NCI-H82 treated with DMSO at 0.1 percent for 48 hours (cell line): Measurements from ENCODE around the gene MTM1.

Experiments used
- DNase-seq: peaks from one replicate; lab custom pipeline; 2025; ENCODE audit not compliant: unreplicated experiment; lab: John Stamatoyannopoulos, UW

Gene MTM1

GRCh38 chrX:150568320-150569154, at the start of gene MTM1:
Gene MTM1, plus strand, starts transcription at chrX:150568621. Its CDS starts 23,994 bp downstream, at chrX:150592615.
- DNase-seq: peak; percentile 88

DNA sequence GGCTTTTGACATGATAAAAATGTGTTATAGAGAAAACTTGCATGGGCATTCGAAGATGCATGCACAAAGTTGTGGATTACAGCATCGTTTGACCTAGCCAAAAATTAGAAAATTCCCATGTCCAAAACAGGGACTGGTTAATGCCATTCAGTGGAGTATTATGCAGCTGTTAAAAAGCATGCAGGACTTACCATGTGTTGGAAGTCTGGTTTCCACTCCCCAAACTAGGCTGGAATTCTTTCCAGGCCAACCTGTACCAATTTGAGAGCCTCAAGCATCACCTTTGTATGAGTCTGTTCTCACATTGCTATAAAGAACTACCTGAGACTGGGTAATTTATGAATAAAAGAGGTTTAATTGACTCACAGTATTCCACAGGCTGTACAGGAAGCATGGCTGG, 45.9 kb upstream of the MTM1 start:
- DNase-seq: no peak

GRCh38 chrX:150525061-150525919, 43.1 kb upstream of the MTM1 start:
- DNase-seq: no peak

DNA sequence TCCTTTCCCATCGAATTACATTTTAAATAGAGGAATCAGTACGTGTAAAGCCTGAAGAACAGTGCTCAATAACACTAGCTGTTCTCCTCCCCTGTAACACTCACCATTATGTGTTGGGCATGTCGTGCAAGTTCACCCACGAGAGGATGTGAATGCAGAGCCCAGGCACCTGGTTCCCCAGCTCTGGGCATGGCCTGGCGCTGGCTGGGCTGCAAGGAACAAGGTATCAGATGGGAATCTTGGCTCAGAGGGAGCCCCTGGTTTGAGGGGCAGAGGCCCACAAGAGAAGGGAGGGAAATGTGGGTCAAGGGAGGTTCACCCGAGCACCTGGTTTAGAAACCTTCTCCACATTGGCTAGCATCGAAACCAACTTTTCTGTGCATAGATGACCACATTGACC, 41.7 kb upstream of the MTM1 start:
- no peak for DNase-seq

- DNase-seq: no peak
These were observed 41.3 kb upstream of the MTM1 start for GRCh38 chrX:150527108-150527507.

DNA sequence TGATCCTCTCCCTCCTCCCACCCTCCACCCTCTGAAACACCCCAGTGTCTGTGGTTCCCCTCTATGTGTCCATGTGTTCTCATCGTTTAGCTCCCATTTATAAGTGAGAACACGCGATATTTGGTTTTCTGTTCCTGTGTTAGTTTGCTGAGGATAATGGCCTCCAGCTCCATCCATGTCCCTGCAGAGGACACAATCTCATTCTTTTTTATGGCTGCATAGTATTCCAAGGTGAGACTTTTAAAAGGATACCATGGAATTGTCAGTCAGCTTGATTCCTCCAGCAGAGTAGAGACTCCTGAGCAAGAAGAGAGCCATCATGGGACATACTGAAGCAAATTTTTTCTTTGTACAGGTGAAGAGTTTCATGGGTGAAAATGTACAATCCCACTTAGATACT, 38.8 kb upstream of the MTM1 start:
- DNase-seq: no peak

DNA sequence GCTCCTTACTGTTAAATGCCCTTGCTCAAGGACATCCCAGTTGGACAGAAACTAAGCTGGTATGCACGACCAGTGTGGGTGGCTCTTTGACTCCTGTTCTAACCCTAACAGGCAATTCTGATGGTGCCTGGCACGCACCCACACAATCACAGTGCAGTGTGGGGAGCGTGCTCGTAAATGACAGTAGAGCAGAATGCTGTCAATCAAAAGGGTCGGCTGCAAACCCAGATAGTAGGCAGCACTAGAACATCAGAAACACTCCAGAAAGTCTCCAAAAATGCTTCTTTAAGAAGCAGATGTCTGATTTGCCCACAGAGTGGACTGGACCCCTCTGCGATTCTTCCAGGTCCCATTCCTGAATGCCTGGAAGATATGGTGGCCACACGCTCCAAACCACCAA, 37.6 kb upstream of the MTM1 start:
- DNase-seq: no peak

- DNase-seq: no peak
These were observed 37.0 kb upstream of the MTM1 start for GRCh38 chrX:150531467-150531866.

DNA sequence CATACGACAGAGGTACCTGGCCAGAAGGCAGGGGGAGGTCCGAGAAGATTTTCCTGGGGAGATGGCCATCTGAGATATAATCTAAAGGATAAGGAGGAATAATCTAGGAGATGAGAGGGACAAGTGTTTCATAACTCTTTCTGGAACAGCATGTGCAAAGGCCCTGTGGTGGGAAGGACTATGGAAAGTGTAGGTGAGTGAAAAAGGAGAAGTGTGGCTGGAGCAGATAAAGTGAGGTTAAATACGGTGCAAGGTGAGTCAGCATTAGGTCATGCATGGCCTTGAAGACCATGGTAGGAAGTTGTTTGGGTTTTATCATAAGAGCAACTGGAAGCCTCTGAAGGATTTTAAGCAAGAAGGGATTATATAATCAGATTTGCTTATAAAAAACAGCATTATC, 34.6 kb upstream of the MTM1 start:
- DNase-seq: no peak

GRCh38 chrX:150536455-150537116, 31.8 kb upstream of the MTM1 start:
- no peak for DNase-seq

GRCh38 chrX:150537851-150538250, 30.6 kb upstream of the MTM1 start:
- DNase-seq: no peak

DNA sequence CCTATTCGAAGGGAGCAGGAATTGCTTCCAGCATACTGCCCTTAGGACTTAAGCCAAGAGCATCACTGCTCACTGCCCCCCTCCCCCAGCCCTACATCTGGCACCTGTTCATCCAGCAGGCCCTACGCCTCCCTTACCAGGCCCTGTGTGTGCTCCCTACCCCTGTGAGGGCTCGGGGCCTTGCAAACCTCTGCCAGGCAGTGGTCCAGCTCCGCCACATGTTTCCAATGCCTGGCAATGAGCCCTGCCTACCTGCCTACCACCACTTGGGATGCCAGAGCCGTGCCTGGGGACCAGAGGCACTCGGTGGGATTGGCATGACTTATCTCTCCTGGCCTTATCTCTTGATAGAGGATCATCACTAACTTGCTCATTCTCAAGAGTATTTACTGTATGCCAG, 27.5 kb upstream of the MTM1 start:
- DNase-seq: no peak

GRCh38 chrX:150542846-150543229, 25.6 kb upstream of the MTM1 start:
- DNase-seq: no peak

DNA sequence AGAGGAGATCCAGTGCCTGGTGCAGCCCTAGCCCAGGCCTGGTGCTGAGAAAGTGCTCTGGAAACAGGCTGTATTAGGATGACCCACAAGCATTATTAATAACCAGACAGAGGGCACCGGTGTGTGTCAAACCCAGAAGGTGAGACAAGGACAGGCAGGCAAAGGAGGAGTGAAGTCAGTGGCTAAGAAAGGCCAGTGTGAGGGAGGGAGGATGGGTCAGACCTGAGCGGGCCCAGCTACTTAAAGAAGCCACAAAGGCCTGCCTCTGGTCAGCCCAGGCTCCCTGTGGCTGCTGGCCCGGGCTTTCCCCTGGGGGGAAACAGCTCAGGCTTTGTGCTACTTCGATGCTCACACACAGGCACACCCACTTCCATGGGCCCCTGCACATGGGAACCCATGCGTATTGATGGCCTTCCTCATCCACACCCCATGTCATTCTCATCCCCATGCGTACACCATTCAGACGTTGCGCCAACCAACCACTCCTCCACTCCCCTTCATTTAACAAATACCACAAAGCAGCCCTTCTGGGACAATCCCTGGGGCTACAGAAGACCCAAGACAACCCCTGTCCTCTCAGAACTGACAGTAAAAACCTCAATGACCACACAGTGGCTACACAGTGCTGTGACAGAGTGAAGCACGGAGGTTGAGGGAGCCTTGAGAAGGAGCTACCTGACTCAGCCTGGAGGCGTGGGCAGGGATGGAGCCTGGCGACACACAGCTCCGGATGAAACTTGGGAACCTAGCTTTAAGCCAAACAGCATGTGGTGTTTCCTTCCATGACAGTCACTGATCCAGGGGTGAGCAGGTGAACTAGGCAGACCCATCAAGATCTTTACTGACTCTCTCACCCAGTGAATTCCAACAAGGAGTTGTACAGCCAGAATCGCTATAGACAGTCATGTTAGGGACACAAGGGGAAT, 24.9 kb upstream of the MTM1 start:
- no peak for DNase-seq

- DNase-seq: no peak
These were observed 24.1 kb upstream of the MTM1 start for GRCh38 chrX:150544222-150544787.

DNA sequence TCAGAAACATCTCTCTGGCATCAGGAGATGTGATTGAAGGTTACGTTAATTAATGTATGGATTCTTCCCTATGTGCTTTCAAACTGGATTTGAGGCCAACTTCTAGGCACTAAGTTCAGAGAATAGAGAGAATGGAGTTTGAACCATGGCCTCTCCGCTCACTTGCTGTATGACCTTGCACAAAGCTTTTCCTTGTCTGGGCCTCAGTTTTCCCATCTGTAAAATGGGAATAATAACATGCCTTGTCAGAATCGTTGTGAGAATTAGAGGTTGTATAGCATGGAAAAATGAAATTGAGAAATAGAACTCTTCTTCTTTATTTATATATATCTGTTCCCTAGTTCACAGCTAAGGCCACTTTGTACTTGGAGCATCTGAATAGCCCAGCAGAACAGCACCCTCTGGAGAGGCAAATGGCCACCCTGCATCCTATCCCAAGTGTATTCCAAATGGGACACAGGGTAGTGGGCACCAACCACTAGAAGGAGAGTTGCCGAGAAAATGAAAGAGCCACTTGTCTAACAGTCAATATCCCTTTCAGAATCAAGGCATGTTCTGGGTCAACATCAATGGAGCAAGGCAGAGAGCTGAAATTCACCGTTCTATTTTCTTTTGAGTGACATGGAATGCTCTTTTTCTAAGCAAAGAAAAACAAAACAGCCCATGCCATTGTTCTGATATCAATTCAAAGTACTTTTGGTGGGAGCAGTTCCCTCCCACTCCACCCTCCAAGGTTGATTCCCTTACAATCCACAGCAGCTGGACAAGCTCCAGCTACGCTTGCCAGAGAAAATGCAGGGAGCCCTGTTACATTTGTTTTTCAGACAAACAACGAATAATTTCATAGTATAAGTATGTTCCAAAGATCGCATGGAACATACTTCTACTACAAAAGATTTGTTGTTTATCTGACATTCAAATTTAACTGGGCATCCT, 23.3 kb upstream of the MTM1 start:
- DNase-seq: no peak

GRCh38 chrX:150546711-150547153, 21.7 kb upstream of the MTM1 start:
- DNase-seq: no peak

GRCh38 chrX:150547375-150548115, 20.9 kb upstream of the MTM1 start:
- no peak for DNase-seq
